Astrocyte (in vitro differentiated cells and primary cell): ENCODE measurements around the gene DHDH. TPM values are rescaled to one million over a fixed set of nuclear protein-coding genes. Genes with fewer than 3 reads are reported as not detected.

ENCODE experiments used
- DNase-seq: peaks from one replicate; pipeline ENCODE4 v3.0.0-alpha.2; 2010; ENCODE audit warnings: low read depth
- FAIRE-seq: peaks from 2 replicates; lab custom pipeline; 2011; peaks lifted over from hg19 to GRCh38; lab: Jason Lieb, UNC
- H2AFZ ChIP-seq: 2 replicates; pipeline ENCODE4 v1.6.0; 2012; ENCODE audit warnings: low read depth, low read length, inconsistent platforms
- H3K27ac ChIP-seq: 2 replicates; pipeline ENCODE4 v1.5.1; 2011; ENCODE audit warnings: low read depth, low read length, inconsistent platforms
- H3K27me3 ChIP-seq: 2 replicates; pipeline ENCODE4 v1.6.0; 2011; ENCODE audit warnings: low read length, inconsistent platforms; ENCODE audit not compliant: insufficient read depth
- H3K36me3 ChIP-seq: 2 replicates; pipeline ENCODE4 v1.5.1; 2011; ENCODE audit warnings: low read length, inconsistent platforms; ENCODE audit not compliant: insufficient read depth
- H3K4me1 ChIP-seq: 2 replicates; pipeline ENCODE4 v1.5.1; 2011; ENCODE audit warnings: low read length, inconsistent platforms; ENCODE audit not compliant: insufficient read depth
- H3K4me2 ChIP-seq: 2 replicates; pipeline ENCODE4 v1.6.0; 2012; ENCODE audit warnings: low read length, inconsistent platforms
- H3K4me3 ChIP-seq: 2 replicates; pipeline ENCODE4 v1.5.1; 2011; ENCODE audit warnings: low read depth, mild to moderate bottlenecking, low read length, inconsistent platforms; ENCODE audit not compliant: insufficient read depth
- H3K79me2 ChIP-seq: 2 replicates; pipeline ENCODE4 v1.6.0; 2012; ENCODE audit warnings: mild to moderate bottlenecking, low read length, inconsistent platforms; ENCODE audit not compliant: insufficient read depth
- H3K9ac ChIP-seq: 2 replicates; pipeline ENCODE4 v1.6.0; 2012; ENCODE audit warnings: mild to moderate bottlenecking, low read length, inconsistent platforms
- H3K9me3 ChIP-seq: 2 replicates; pipeline ENCODE4 v1.5.1; 2012; ENCODE audit warnings: low read depth, mild to moderate bottlenecking, low read length, inconsistent platforms; ENCODE audit not compliant: insufficient read depth
- H4K20me1 ChIP-seq: 2 replicates; pipeline ENCODE4 v1.6.0; 2012; ENCODE audit warnings: low read length, inconsistent platforms; ENCODE audit not compliant: insufficient read depth
- H3K27ac Mint-ChIP-seq: one replicate; pipeline ENCODE4 v1.8.0; 2021; ENCODE audit warnings: mild to moderate bottlenecking, mixed read lengths; ENCODE audit not compliant: unreplicated experiment
- H3K27me3 Mint-ChIP-seq: one replicate; pipeline ENCODE4 v1.8.0; 2021; ENCODE audit warnings: low read depth, mixed read lengths; ENCODE audit not compliant: unreplicated experiment
- H3K36me3 Mint-ChIP-seq: one replicate; pipeline ENCODE4 v1.8.0; 2021; ENCODE audit warnings: low read depth, mixed read lengths; ENCODE audit not compliant: unreplicated experiment
- H3K4me1 Mint-ChIP-seq: one replicate; pipeline ENCODE4 v1.8.0; 2021; ENCODE audit warnings: low read depth, mixed read lengths; ENCODE audit not compliant: unreplicated experiment
- H3K4me3 Mint-ChIP-seq: one replicate; pipeline ENCODE4 v1.8.0; 2021; ENCODE audit warnings: mild to moderate bottlenecking, moderate library complexity, mixed read lengths; ENCODE audit not compliant: unreplicated experiment
- H3K9me3 Mint-ChIP-seq: one replicate; pipeline ENCODE4 v1.8.0; 2021; ENCODE audit warnings: mild to moderate bottlenecking, mixed read lengths; ENCODE audit not compliant: unreplicated experiment
- EZH2 ChIP-seq: IDR thresholded peaks from 2 replicates; pipeline ENCODE4 v1.6.1; 2012; ENCODE audit warnings: mild to moderate bottlenecking, low read length, inconsistent platforms; ENCODE audit not compliant: insufficient read depth
- total RNA-seq: library from RNA; stranded (reverse); gene quantifications from 2 replicates; pipeline ENCODE4 v1.2.1, GENCODE V29; 2021
- TF ChIP-seq, protein P1 (sequence below): IDR thresholded peaks from 2 replicates; pipeline ENCODE4 v1.5.1; 2011; ENCODE audit warnings: low read depth, mild to moderate bottlenecking, inconsistent platforms, low read length, moderate library complexity; ENCODE audit not compliant: insufficient read depth

The DHDH gene
- total RNA-seq, 1 donor from 2014 or later, result 0.45 TPM

DNA sequence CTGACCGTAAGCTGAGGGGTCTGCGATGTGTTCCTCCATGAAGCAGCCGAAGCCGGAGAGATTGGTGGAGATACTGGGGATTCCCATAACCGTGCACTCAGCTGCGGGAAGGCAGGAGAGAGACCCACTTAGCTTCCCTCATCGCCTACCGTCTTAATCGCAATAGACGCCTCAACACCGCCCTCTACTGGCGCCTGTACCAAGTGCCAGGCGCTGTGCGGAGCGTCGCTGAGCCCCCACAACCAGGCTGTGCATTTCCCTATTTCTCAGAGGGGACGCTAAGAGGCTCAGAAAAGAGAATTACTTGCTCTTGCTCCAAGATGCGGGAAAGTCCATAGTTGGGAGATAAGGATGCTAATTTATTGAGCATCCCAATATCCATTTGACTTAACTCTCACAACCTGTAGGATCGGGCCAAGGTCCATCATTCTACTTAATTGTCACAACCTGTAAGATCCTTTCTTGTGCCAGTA, 37.5 kb downstream of the DHDH start:
- Mint-ChIP-seq H3K27ac (no peak overlapping the region), H3K36me3 (peaks cover 35% of the 10 kb centered on the region), H3K27me3 (no peaks in the 10 kb centered on the region), H3K4me1 (peaks cover 13% of the 10 kb centered on the region), H3K4me3 (no peak overlapping the region), H3K9me3 (no peaks in the 10 kb centered on the region)
- Histone ChIP-seq H3K36me3 (peaks cover 15% of the 10 kb centered on the region), H3K4me3 (no peak overlapping the region), H2AFZ (no peak overlapping the region), H3K4me2 (no peak overlapping the region), H3K27ac (no peak overlapping the region), H3K9me3 (no peaks in the 10 kb centered on the region), H3K27me3 (no peaks in the 10 kb centered on the region), H4K20me1 (peaks cover 45% of the 10 kb centered on the region), H3K9ac (peak overlapping the region; percentile 21), H3K4me1 (peaks cover 13% of the 10 kb centered on the region), H3K79me2 (peaks cover 12% of the 10 kb centered on the region)
- FAIRE-seq (no peak), DNase-seq (no peak)
- TF ChIP-seq EZH2, result no peak
- TF ChIP-seq, protein P1, sequence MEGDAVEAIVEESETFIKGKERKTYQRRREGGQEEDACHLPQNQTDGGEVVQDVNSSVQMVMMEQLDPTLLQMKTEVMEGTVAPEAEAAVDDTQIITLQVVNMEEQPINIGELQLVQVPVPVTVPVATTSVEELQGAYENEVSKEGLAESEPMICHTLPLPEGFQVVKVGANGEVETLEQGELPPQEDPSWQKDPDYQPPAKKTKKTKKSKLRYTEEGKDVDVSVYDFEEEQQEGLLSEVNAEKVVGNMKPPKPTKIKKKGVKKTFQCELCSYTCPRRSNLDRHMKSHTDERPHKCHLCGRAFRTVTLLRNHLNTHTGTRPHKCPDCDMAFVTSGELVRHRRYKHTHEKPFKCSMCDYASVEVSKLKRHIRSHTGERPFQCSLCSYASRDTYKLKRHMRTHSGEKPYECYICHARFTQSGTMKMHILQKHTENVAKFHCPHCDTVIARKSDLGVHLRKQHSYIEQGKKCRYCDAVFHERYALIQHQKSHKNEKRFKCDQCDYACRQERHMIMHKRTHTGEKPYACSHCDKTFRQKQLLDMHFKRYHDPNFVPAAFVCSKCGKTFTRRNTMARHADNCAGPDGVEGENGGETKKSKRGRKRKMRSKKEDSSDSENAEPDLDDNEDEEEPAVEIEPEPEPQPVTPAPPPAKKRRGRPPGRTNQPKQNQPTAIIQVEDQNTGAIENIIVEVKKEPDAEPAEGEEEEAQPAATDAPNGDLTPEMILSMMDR, result peak; percentile 93

DNA sequence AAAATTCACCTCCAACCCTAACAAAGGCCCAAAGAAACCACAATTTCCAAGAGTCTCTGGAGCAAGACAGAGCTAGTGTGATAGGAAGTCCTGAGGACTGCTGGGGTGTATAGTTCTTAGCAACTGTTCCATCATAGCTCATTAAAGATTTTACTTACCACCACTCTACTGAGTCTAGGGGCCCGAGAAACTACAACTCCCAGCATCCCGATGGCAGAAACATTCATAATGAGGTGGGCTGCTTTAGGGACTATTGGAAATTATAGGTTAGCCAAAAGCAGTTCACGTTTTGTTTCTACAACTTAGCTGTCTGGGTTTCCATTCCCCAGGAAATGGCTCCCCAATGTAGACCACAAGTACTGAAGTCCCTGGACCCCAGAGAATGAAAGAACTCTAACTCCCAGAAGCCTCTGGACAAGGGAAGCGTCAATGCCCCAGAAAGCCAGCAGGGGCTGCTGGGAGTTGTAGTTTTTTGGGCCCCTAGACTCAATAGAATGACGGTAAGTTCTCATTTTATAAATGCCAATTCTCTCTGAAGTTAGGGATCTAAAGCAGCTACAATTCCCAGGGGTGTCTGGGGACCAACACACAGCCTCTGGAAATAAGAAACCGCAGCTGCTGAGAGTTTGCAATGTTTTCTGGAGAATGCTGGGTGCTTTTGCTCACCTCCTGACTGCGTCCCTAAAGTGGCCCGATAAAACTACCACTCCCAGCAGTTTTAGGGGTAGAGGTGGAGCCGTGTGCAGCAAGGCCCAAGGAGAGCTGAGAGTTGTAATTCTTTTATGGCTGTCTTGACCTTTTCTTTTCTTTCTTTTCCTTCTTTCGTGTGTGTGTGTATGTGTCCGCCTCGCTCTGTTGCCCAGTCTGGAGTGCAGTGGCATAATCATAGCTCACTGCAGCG, 42.7 kb downstream of the DHDH start:
- TF ChIP-seq, protein P1, result no peak
- TF ChIP-seq EZH2, result no peak
- peak overlapping the region; percentile 62 for H3K27ac Mint-ChIP-seq
- Histone ChIP-seq H3K4me3 (no peak overlapping the region), H3K4me1 (peaks cover 9% of the 10 kb centered on the region), H3K4me2 (no peak overlapping the region), H2AFZ (no peak overlapping the region), H3K36me3 (peaks cover 4% of the 10 kb centered on the region), H3K9me3 (no peaks in the 10 kb centered on the region), H3K27me3 (no peaks in the 10 kb centered on the region), H3K9ac (no peak overlapping the region), H3K27ac (no peak overlapping the region), H4K20me1 (peaks cover 11% of the 10 kb centered on the region), H3K79me2 (no peaks in the 10 kb centered on the region)
- no peaks in the 10 kb centered on the region for H3K27me3 Mint-ChIP-seq
- peaks cover 11% of the 10 kb centered on the region for H3K4me1 Mint-ChIP-seq
- DNase-seq, result no peak
- H3K36me3 Mint-ChIP-seq, result peaks cover 28% of the 10 kb centered on the region
- FAIRE-seq, result no peak
- peaks cover 2% of the 10 kb centered on the region for H3K9me3 Mint-ChIP-seq
- H3K4me3 Mint-ChIP-seq, result no peak overlapping the region

DNA sequence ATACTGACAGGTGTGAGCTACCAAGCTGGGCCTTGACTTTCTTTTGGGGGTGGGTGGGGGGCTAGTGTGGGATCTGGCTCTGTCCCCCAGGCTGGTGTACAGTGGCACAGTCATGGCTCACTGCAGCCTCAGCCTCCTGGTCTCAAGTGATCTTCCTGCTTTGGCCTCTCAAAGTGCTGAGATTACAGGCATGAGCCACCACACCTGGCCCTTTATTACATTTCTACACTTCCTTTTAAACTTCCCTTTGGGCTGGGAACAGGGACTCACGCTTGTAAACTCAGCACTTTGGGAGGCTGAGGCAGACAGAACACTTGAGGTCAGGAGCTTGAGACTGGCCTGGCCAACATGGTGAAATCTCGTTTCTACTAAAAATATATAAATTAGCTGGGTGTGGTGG, 43.6 kb downstream of the DHDH start:
- Mint-ChIP-seq H3K4me3 (no peak overlapping the region), H3K4me1 (peaks cover 11% of the 10 kb centered on the region), H3K27ac (peak overlapping the region; percentile 26), H3K9me3 (peaks cover 2% of the 10 kb centered on the region), H3K36me3 (peaks cover 34% of the 10 kb centered on the region), H3K27me3 (no peaks in the 10 kb centered on the region)
- Histone ChIP-seq H3K27me3 (no peaks in the 10 kb centered on the region), H3K4me2 (no peak overlapping the region), H3K36me3 (peaks cover 4% of the 10 kb centered on the region), H3K9ac (no peak overlapping the region), H3K4me1 (peaks cover 9% of the 10 kb centered on the region), H3K4me3 (no peak overlapping the region), H3K79me2 (no peaks in the 10 kb centered on the region), H4K20me1 (peaks cover 6% of the 10 kb centered on the region), H3K27ac (no peak overlapping the region), H3K9me3 (no peaks in the 10 kb centered on the region), H2AFZ (no peak overlapping the region)
- no peak for FAIRE-seq
- no peak for DNase-seq
- no peak for TF ChIP-seq EZH2
- TF ChIP-seq, protein P1, result no peak
